Left cardiac atrium (tissue), 4 donors: ENCODE results near the gene ENOPH1. TPM values are rescaled to one million over a fixed set of nuclear protein-coding genes. Genes with fewer than 3 reads are reported as not detected.

Experiments used
- ATAC-seq, 2 donors: fragments of 200-7000 bp; cut with Tn5 transposase; one replicate each; pipeline ENCODE4 v1.9.1; 2020; ENCODE audit warnings: mild to moderate bottlenecking in 2 of 2, moderate library complexity in 2 of 2
- DNase-seq: peaks from one replicate; pipeline ENCODE4 v3.0.0-alpha.2; 2020
- intact Hi-C, 2 donors: fragments of 100-400 bp; cut with DNase I; formaldehyde crosslinking; loops; one replicate each; pipeline versions ENCODE4 v1.14.1 to v1.15.1; 2022 to 2023
- total RNA-seq, 2 donors: library from RNA; stranded (reverse); fragmentation: NEBNext Ultra II Directional; extraction: Animal tissue kit (Norgen Biotek cat#: 25700); gene quantifications; one replicate each; pipeline ENCODE4 v1.2.1, GENCODE V29; 2021
- donor health status: DM: no; HTN: yes; CAD: no.
- donor health status: DM: no; HTN: yes; CAD: no; lungs with severe emphysema.
- donor health status: DM: yes; HTN: yes; CAD: no.
- donor health status: Dilated cardiomyopathy.

Gene ENOPH1
- total RNA-seq, 2 donors from 2014 or later, result 14.4 to 19.3 TPM

DNA sequence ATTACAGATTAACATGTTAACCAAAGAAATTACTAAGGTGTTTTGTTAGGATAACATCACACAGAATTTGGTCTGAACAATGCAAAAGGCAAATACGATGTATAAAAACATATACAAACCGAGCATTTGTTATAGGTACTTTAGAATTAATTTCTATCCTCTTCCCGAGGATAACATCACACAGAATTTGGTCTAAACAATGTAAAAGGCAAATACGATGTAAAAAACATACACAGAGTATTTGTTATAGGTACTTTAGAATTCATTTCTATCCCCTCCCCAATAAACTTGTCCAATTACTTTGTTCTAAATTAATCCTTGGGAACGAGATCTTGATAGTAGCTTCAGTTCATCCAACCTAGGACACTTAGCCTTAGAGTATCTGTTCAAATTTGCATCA lies 7.8 kb upstream of the ENOPH1 start:
- DNase-seq (no peak), ATAC-seq (no peak)
- intact Hi-C loops, result loop anchor here in 1 of 2 donors (2.0 kb wide), 1 partner anchor 46 kb away; no protein-coding TSS in a partner anchor

DNA sequence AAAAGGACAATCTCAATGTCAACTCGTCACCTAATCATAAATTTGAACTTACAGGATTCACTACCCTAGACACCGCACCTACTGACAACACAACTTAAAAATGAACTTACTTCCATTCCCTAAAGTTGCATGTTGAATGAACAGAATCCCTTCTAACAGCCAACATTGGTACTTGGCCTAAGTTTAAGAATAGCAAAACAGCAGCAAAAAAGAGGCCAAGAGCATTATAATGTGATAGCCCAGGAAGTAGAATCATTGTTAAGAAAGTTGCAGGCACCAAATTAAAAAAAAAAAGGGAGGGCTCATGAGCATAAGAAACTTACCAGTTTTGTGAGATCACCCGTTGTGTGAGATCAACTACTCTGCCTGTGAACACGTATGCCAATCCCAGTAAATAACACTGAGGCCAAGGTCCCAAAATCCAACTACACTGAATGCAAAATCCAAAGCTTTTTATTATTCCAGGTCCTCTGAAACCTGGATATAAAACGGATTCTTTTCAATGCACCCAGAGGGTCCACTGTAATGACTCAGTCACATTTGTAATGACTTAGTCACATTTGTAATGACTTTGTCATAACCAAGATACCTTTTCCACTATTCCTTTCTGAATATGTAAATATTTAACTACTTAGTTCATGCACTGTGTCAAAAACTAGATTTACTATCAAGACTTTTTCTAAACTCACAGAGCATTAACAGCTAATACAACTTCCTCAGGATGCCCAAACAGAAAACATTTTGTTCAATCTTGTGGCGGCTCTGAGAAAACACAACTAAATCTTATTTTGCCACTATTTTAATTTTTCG lies 6.9 kb upstream of the ENOPH1 start:
- ATAC-seq, result peak in 1 of 2 donors; percentile 7
- intact Hi-C loops, result loop anchor here in 1 of 2 donors (2.0 kb wide), 1 partner anchor 47 kb away; no protein-coding TSS in a partner anchor
- no peak for DNase-seq

DNA sequence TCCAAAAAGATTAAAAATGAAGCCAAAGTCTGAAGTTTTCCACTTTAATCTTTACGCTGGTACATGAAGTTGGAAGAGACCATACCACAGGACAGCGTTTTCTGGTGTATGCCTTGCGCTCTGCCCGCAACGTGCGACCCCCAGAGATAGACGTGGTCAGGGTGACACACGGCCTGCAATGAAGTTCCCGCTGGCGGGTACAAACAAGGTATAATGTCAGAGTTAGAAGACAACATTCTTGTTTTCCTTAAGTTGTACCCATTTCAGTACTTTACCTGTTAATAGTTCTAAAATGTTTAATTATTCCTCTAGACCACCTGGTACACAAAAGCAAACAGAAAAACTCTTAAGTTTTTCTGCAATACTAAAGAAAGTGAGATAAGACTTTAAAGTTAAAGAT lies 4.9 kb upstream of the ENOPH1 start:
- DNase-seq (no peak), ATAC-seq (no peak)
- intact Hi-C loops, result loop anchor here in 1 of 2 donors (5.0 kb wide), 1 partner anchor 43 kb away; no protein-coding TSS in a partner anchor

DNA sequence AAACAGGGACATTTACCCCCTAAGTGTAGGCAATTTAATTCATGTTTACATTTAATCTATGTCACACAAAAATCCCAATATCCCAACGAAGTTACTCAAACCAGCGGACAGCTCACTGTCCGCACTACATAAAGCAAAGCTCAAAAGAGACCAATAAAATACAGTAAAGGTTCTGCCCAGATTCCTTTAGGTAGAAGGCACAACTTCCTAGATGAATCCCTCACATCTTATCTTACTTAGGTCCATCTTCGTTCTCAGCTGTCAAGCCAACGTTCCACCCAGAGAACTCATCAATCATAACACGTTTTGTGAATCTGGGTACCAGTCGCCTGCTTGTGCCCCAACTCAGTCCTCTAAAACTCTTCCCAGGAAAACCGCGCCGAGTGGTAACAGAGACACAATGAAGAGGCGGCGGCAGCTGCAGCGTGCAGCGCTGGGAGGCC lies 1.8 kb upstream of the ENOPH1 start:
- ATAC-seq (no peak), DNase-seq (no peak)
- intact Hi-C loops, result loop anchor here (2.0 to 5.0 kb wide), 2 partner anchors 46 to 54 kb away; no protein-coding TSS in a partner anchor

DNA sequence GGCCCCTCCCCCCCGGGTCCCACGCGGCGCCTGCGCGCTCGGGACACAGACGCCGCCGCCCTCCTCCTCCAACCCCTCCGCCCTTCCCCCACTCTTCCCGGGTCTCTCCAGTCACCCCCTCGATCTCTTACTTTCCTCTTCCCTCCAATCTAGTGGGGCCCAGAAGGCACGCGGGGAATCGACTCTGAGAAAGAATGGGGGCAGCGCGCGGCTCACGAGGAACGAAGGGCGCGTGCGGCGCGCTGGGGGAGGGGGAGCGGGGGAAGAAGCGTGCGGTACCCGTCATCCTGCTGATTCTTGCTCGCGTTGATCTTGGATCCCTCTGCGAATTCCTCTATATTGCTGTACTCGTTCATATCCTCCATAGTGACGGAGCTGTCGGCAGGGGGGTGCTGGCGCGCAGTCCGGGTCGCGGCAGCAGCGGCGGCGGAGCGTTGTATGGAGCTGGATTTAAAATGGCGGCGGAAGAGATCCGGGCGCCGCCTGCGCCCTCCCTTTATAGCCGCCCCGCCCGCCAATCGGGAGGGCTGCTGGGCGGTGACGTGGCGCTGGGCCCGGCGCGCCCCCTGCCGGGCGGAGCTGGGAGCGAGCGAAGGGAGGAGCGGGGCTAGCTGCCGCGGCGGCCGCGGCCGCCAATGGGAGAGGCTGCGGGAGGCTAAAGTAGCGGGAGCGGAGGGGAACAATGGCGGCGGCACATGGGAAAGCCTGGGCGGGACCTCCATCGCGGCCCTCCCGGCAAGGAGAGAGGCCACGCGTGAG lies 1.2 kb upstream of the ENOPH1 start:
- intact Hi-C loops, result loop anchor here (2.0 to 5.0 kb wide), 2 partner anchors 47 to 54 kb away; no protein-coding TSS in a partner anchor

DNA sequence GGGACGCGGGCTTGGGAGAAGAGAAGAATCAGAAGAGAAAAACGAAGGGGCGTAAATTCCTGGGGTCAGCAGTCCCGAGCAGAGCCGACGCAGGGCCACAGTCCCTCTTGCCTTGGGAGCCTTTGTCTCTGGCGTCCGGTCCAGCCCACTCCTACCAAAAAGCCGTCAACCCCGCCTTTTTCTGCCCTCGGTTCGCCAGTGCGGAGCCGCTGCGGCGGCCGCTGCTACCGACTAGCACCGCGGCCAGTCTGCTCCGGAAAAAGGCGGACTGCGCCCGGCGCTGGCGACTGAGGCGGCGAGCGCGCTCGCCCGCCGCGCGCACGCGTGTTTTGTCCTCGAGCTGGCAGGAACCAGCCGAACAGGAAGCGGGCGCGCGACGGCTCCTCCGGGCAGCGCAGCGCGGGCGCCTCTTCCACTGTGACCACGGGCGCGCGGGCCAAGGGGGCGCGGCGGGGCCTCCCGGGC lies 630 bp upstream of the ENOPH1 start:
- intact Hi-C loops, result loop anchor here (2.0 to 5.0 kb wide), 2 partner anchors 47 to 55 kb away; no protein-coding TSS in a partner anchor
- no peak for DNase-seq
- ATAC-seq, result peak in 1 of 2 donors; percentile 14

More for the DNA sequence above, 1.2 kb upstream of the ENOPH1 start:
- peak; percentile 86 to 87 for ATAC-seq
- DNase-seq, result peak; percentile 91

DNA sequence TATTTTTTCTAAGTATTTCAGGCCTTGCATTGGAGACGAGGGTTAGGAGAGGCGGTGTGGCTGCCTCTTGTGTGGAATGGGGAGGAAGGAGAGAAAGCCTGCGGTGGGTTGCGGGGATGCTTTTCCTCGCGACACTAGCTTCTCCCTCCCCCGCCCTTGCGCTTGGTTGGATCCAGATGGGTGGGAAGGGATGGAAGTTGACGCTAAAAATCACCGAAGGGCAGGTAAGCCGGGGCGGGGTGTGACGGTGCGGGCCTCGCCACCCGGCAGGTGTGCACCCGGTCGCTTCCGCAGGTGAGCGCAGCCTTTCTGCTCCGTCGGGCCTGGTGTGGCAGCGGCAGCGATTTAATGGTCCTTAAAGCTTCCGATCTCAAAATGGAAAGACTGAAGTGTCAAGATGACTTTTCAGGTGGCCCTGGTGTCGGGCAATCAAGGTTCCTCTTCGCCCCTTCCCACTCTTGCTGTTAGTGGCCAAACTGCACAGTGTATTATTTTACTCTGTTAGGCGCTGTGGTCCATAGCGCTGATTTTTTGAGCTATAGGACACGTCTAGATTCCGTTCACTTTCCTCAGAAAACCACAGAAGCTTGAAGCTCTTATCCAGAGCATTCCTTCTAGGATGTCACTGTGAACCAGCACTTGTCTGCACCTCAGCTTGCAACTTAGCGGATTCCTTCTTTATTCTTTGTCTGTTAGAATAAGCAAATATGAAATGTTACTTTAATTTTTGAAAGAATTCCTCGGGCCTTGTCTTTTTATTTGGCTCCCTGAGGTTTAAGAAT lies 765 bp downstream of the ENOPH1 start:
- intact Hi-C loops, result no loop called here
- DNase-seq, result no peak

DNA sequence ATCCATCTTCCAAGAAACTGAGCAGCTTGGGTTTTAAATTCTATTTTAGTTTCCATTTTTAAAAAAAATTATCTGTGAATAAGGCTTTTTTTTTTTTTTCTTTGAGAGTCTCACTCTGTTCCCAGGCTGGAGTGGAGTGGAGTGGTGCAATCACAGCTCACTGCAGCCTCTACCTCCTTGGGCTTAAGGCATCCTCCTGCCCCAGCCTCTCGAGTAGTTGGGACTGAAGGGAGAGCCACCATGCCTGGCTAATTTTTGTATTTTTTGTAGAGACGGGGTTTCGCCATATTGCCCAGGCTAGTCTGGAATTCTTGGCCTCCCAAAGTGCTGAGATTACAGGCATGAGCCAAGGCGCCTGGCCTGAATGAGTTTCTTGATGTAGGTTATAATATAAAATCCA lies 1.4 kb downstream of the ENOPH1 start:
- DNase-seq (no peak), ATAC-seq (no peak)
- intact Hi-C loops, result no loop called here

More for the DNA sequence above, 765 bp downstream of the ENOPH1 start:
- no peak for ATAC-seq

DNA sequence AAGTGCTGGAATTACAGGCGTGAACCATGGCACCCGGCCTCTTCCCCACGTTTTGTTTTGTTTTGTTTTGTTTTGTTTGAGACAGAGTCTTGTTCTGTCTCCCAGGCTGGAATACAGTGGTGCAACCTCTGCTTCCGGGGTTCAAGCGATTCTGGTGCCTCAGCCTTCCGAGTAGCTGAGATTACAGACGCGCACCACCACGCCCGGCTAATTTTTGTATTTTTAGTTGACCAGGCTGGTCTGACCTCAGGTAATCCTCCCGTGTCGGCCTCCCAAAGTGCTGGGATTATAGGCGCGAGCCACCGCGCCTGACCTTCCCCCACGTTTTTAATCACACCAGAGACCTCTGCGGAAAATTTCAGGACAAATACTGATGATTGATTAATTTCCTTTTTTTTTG lies 2.2 kb downstream of the ENOPH1 start:
- DNase-seq (no peak), ATAC-seq (no peak)
- intact Hi-C loops, result no loop called here

DNA sequence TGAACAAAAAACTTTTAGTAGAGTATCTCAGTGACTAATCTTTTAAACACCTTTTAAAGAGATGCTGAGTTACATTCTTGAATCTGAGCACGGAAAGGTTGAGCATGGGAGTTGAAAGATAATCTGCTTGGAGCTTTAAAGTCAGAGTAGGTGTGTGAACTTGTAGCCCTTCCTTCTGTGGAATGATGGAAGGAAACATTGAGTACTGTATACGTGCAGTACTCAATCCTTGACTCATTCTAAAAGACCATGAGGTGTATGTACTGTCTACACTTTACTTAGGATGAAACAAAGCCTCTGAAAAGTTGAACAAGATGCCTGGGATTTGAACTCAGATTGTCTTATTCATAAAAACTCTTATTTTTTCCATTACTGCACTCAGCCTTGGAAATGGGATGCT lies 3.4 kb downstream of the ENOPH1 start:
- intact Hi-C loops, result no loop called here
- DNase-seq, result no peak
- ATAC-seq, result no peak

DNA sequence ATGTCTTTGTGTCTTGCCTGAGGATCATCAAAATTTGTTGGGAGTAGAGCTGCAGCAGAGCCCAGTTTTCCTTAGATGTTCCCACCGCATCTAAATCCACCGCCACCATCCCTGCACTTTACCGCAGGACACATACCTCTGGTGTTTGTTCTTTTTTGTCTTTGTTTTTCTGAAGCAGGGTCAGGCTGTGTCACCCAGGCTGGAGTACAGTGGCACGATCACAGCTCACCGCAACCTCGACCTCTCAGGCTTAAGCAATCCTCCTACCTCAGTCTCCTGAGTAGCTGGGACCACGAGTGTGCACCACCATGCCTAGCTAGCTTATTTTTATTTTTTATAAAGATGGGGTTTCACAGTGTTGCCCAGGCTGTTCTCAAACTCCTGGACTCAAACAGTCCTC lies 4.6 kb downstream of the ENOPH1 start:
- intact Hi-C loops, result no loop called here
- no peak for DNase-seq
- ATAC-seq, result no peak

DNA sequence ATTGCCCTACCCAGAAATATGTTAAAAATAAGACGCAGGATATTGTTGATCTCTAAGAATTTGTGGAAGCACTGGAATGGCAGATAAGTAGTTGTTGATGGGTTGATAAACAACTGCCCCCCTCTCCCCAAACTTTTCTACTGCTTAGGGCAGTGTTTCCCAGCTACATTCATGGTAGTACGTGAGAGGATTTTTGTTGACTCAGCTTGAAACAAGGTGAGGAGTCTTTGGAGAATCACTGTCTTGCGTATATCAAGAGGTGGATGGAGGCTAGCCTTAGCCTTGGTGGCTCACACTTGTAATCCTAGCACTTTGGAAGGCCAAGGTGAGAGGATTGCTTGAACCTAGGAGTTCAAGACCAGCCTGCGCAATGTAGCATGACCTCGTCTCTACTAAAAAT lies 5.7 kb downstream of the ENOPH1 start:
- DNase-seq (no peak), ATAC-seq (no peak)
- intact Hi-C loops, result no loop called here

DNA sequence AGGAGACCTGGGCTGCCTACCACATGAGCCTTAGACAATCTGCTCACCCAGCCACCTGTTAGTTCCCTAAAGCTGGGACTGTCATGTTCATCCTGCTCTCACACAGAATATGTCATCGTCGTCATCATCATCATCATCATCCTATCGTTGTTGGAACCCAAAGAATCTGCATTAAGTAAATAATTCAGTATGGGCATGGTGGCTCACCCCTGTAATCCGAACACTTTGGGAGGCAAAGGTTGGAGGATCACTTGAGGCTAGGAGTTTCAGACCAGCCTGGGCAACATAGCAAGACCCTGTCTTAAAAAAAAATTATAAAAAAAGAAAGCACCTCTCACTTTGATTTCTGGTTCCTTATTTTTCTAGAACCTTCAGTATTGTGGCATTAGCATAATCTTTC lies 6.4 kb downstream of the ENOPH1 start:
- ATAC-seq (no peak), DNase-seq (no peak)
- intact Hi-C loops, result no loop called here

DNA sequence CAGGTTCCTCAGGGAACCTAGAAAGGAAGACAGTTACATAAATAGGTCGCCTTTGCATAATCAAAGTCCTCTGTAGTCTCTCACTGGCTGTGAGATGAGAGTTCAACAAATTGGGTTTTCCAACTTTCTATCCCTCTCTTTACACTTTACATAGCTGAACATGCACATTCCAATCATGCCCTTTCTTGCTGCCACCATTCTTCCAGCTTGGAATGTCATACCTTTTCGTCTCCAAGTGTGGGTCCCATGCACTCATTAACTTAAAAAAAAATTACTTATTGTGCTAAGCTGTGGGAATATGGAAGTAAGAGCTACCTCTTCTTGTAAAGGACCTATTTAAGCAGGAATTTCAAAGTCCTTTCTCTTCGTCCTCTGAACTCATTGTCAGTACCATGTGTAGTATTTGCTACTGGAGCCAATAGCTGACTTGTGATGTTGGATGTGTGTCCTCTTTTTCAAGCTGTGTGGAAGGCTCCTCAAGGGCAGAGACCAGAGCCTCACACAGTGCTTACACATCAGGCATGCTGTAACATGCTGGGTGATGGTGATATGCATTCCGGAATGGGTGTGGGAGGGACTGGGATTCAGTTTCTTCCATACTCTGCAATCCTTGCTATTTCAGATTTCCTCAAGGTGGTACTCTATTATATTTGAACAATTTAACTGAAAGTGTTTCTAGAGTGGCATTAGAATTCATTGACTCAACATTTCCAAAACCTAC lies 7.1 kb downstream of the ENOPH1 start:
- no peak for DNase-seq
- ATAC-seq, result no peak
- intact Hi-C loops, result no loop called here

DNA sequence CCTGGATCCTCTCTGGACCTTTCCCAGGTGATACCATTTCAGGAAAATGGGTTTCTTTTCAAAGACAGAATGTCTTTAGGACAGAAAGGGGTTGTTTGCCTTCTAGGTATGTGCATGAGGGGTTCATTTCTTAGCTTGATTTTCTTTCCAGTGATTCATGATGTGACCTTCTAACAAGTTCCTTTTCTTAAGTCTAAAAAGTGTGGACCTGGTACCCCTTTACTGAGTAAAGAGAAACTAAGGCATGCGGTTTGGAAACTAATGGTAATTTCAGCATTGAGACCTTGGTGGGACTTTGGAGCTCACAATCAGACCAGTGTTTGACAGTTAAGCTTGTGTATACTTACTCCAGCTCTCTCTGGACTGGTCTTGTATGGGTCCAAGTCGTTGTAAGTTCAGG lies 8.7 kb downstream of the ENOPH1 start:
- intact Hi-C loops, result no loop called here
- no peak for ATAC-seq
- DNase-seq, result no peak

DNA sequence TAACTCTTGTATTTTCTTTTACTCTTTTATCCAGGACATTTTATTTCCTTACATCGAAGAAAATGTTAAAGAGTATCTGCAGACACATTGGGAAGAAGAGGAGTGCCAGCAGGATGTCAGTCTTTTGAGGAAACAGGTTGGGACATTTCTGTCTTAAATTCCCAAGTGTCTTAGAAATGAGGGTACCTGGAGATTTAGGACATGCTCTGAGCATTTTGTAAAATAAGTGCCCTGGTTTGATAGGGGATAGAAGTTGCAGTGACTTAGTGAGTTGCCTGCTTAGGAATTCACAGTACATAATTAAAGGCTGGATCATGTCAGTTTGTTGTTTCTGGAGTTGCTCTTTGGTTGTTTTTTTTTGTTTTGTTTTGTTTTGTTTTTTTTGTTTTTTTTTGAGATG lies 17.5 kb downstream of the ENOPH1 start:
- ATAC-seq (no peak), DNase-seq (no peak)
- intact Hi-C loops, result no loop called here

DNA sequence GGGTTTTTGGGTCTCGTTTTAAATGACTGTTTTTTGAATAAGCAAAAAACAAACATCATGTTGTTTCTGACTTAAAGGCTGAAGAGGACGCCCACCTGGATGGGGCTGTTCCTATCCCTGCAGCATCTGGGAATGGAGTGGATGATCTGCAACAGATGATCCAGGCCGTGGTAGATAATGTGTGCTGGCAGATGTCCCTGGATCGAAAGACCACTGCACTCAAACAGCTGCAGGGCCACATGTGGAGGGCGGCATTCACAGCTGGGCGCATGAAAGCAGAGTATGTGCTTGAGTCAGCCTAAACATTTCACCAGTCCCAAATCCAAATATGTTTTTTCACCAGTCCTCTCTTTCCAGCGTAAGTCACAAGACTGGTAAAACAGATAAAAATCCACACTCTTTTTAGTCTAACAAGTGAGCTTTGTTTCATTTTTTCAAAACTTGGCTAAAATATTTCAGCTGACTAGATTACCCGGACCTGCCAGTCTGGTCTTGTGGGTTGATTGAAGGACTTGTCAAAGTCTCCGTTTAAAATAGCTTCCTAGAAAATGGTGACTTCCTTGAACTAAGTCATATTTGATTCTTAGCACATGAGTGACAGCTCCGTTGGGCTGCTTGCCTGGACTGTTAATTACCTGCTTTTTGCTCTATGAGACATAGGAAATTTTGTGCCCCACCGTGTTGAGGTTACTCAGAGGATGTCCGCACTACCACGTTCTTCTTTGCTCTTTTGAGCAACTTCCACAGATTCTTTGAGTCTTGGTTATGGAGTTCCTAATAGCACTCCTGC lies 20.8 kb downstream of the ENOPH1 start:
- DNase-seq (no peak), ATAC-seq (no peak)
- intact Hi-C loops, result no loop called here

DNA sequence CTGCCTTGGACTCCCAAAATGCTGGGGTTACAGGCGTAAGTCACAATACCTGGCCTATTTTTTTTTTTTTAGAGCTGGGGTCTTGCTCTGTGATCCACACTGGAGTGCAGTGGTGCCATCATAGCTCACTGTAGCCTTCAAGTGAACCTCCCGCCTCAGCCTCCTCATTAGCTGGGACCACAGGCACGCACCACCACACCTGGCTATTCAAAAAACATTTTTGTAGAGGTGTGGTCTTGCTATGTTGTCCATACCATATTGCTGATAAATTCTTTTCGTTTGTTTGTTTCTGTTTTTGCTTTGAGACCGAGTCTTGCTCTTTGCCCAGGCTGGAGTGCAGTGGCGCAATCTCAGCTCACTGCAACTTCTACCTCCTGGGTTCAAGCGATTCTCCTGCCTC lies 21.6 kb downstream of the ENOPH1 start:
- ATAC-seq, result no peak

More for the DNA sequence above, 21.6 kb downstream of the ENOPH1 start:
- intact Hi-C loops, result no loop called here
- DNase-seq, result no peak
